Stimulated activated naive CD4-positive, alpha-beta T cell treated with Interleukin-2 at 50 U/mL for 16 hours (primary cell): ENCODE measurements around the gene OR5J2.
"Not testable (repeated sequence)": the region's sequence is repeated elsewhere in the genome, so short reads cannot be mapped to it uniquely, and the experiment has no call there.

Experiments used
- DNase-seq: peaks from one replicate; lab custom pipeline; 2025; lab: John Stamatoyannopoulos, UW

Gene OR5J2

DNA sequence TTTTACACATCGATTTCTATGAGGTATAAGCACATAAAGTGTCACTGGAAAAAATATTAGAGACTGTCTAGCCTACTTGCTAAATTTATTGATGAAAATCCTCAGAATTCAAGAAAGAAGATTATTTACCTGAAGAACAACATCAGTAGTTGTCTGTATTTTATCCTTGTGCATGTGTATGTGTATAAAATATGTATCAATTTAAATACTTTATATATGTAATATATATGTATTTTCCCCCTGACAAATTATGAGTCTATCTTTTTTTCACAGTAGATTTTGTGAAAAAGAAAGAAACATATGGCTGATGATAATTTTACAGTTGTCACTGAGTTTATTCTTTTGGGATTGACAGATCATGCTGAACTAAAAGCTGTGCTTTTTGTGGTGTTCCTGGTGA is at the start of gene OR5J2:
TSS of gene OR5J2 (plus strand) at position 301 of the 400 bp plus-strand sequence. CDS start at position 301, 0 bp downstream.
- no peak for DNase-seq

DNA sequence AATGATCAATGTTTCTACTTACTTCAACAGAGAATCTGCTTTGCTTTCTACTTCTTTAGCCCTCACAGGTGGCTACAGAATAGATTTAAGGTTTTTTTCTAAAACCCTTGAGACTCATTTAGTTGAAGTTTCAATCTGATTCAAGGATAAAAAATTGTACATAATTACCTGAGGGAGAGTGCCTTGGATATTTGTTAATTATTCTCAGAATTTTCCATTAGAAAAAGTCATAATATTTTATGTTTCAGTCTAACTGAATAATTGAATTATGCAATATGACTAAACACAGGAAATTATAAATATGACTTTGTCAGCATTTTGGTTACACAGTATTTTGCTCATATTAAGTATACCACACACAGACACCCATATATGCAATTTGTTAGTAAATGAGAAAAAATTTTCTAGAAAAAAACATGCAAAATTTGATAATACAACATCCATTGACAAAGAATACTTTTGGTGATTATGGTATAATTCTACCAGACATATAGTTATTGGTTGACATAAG is 36.2 kb upstream of the OR5J2 start, which contains the start of gene OR8J3:
TSS of gene OR8J3 (minus strand) at position 51 of the 511 bp plus-strand sequence. CDS start 2,483 bp downstream, outside the sequence.
- DNase-seq = no peak

DNA sequence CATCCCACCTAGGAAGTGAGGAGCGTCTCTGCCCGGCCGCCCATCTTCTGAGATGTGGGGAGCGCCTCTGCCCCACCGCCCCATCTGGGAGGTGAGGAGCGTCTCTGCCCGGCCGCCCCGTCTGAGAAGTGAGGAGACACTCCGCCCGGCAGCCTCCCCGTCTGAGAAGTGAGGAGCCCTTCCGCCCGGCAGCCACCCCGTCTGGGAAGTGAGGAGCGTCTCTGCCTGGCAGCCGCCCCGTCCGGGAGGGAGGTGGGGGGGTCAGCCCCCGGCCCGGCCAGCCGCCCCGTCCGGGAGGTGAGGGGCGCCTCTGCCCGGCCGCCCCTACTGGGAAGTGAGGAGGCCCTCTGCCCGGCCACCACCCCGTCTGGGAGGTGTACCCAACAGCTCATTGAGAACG is 32.7 kb upstream of the OR5J2 start:
- not testable (repeated sequence) for DNase-seq

DNA sequence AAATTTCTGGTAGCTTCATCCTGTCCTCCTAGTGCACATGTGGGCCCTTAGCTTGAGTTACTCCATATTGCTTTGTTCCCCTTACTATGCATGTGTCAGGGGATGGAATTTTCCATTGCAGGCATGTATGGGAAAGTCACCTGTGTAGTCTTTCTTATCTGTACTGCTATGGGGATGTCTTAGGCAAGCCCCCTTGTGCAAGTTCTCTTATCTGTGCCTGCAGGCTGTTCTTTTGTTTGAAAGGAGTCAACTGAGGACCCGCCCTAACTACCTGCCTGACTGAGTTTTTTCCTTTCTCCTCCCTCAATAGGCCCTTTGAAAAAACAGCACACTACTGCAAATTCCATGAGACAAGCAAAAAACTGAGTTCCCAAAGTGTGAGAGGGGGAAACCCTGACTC is 25.0 kb upstream of the OR5J2 start:
- no peak for DNase-seq

DNA sequence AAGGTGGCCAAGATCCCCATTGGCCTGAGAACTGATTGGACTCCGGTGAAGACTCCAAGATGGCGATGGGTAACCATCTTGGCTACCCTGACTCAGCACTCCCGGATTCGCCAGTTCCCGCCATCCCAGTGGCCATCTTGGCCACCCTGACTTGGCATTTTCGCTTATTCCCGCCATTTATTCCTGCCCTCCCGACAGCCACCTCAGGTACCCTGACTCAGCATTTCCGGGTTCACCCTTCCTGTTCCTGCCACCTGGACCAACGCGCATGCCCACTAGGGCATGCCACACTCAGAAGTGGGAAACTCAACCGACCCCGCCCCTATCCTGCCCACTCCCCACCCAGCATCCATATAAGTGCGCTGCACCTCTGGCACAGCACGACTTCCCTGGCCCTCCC is 24.1 kb upstream of the OR5J2 start:
- DNase-seq = no peak

DNA sequence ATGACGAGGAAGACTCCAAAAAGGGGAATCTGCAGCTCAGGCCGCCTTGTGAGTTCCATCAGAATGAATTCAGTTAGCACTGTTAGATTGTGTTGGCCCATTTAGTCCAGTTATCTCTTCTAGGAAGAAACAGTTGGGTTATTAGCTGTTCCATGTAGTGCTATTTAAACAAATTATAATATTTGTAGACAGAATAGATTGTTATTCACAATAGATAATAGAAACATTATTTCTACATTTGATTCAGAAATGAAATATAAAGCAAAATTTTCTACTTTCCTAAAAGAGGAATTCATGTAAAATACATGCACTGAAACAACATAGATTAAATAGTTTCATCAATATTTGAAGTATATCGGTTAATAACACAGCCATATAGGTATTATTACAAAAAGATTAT is 16.2 kb upstream of the OR5J2 start, which contains the start of gene OR8K5:
TSS of gene OR8K5 (minus strand) at position 101 of the 400 bp plus-strand sequence. CDS start at position 101, 0 bp downstream.
- no peak for DNase-seq

DNA sequence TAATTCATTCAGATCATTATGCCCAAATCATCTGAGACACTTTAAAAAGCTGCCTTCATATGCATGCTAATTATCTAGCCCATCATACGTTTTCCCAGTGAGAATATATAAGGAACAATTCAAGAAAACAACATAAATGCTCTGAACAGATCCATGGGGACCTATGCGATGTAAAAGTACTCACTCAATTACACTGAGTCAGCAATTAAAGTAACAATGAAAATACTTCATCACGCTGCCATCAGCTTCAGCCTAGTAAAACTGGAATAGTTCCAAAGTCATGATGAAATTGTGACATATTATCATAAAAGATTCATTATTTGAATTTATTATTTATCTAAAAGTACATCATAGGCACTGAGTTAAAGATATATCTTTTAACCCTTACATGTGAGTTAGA is 12.6 kb upstream of the OR5J2 start:
- no peak for DNase-seq

GRCh38 chr11:56172256-56172830 is 4.1 kb upstream of the OR5J2 start:
- no peak for DNase-seq

DNA sequence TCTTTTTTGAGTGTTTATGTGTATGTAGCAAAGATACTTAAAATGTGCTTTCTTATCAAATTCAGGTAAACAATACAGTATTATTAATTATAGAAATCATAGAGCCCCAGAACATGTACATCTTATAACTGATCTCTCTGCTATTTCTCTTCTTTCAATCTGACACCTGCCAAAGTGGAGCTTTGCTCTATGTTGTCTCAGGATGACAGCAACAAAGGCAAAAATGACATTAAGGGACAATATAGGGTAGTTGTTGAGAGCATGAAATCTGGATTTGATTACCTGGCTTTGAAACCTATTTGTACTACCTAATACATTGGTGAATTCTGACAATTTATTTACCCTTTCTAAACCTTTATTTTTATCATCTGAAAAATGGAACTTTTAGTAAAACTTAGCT is 7.0 kb downstream of the OR5J2 start:
- no peak for DNase-seq

DNA sequence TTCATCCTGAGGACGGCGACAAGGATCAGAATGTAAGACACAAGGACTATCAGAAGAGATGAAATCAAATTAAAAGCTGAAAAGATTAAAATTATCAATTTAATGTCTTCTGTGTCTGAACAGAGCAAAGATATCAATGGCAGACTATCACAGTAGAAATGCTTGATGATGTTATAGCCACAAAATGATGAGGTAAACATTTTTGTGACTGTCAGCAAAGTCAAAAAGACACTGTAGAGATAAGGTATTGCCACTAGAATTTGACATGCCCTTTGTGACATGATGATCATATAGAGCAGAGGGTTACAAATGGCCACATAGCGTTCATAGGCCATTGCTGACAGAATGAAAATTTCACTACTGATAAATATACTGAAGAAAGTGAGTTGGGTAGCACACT is 12.2 kb downstream of the OR5J2 start:
- DNase-seq = no peak

DNA sequence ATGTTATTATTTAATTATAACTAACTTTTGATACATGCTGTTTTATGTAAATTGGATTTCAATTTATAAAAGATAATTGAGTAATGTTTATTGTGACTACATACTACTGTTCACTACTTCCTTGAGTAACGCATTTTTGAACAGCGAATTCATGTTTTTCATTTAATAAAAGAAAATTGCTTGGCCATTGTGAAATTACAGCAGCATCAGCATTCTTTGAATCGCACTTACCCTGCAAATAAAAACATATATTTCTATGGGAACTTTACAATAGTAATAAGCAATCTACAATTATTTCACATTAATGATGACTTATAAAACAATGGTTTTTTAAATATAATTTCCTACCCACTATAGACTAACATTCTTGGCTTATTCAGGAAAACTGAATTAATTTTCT is 20.3 kb downstream of the OR5J2 start:
- no peak for DNase-seq

- DNase-seq = no peak
These were observed 20.9 kb downstream of the OR5J2 start for GRCh38 chr11:56197367-56197766.

DNA sequence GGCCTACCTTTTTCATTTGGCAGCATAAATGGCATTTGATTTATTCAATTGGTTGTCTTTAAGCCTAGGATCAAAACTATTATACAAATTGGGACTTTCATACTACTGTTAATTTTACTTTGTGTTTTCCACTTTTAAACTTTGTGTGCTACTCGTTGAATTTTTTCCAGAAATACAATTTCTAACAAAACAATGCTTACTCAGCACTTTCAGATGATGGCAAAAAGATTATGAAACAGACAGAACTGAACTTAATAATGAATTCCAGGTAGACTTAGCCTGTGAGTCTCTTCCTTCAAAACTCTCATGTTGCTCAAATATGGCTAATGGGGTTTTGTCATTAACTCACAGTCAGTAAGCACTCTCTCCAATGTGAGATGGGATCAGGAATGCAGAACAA is 31.4 kb downstream of the OR5J2 start:
- no peak for DNase-seq

DNA sequence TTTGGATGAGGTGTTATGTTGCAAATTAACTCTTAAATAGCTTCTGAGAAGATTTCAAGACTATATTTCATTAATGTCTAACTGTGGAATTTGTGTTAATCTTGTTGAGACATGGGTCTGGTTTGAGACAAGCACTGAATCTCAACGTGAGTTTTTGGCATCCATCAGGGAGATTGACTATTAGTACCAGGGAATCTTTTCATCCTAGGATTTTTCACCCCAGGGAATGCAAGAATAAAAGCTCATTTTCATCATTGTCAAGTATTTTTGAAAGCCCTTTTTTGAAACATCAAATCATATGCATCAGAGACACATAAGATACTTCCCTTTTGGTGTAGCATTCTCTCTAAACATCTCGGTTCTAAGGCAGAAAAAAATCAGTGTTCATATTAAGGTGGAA is 38.1 kb downstream of the OR5J2 start:
- no peak for DNase-seq

DNA sequence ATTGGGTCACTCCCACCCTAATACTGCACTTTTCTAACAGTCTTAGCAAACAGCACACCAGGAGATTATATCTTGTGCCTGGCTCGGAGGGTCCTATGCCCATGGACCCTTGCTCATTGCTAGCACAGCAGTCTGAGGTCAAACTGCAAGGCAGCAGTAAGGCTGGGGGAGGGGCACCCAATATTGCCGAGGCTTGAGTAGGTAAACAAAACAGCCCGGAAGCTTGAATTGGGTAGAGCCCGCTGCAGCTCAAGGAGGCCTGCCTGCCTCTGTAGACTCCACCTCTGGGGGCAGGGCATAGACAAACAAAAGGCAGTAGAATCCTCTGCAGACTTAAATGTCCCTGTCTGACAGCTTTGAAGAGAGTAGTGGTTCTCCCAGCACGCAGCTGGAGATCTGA is 43.3 kb downstream of the OR5J2 start:
- not testable (repeated sequence) for DNase-seq
